Measurements from ENCODE around the gene LST1.

DNA sequence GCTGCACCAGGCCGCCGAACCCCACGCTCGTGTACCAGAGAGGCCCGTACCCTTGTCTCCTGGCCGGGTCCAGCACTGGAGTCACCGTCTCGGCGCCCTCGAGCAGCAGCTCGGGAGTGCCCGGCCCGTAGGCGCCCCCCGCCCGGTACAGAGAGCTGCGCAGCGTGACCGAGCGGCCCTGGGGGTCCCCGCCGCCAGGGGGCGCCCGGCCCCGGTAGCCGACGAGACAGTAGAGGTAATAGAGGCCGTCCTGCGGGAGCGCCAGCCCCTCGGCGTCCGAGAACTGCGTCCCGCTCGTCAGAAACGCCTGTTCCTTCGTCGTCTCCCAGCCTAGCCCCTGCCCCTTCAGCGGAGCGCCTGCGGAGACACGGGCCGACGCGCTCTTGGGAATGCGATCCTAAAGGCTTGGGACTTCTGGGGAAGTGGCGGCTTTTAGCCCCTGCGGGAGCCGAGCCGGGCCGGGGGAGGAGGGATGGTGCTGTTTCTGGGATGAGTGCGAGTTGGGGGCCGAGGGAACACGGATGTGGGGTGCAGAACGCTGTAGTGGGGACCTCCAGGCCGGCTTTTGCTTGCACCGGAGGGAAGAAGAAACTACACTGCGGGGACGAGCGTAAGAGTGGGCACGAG is 5.2 kb upstream of the LST1 start:
- TF ChIP-seq, protein P1, sequence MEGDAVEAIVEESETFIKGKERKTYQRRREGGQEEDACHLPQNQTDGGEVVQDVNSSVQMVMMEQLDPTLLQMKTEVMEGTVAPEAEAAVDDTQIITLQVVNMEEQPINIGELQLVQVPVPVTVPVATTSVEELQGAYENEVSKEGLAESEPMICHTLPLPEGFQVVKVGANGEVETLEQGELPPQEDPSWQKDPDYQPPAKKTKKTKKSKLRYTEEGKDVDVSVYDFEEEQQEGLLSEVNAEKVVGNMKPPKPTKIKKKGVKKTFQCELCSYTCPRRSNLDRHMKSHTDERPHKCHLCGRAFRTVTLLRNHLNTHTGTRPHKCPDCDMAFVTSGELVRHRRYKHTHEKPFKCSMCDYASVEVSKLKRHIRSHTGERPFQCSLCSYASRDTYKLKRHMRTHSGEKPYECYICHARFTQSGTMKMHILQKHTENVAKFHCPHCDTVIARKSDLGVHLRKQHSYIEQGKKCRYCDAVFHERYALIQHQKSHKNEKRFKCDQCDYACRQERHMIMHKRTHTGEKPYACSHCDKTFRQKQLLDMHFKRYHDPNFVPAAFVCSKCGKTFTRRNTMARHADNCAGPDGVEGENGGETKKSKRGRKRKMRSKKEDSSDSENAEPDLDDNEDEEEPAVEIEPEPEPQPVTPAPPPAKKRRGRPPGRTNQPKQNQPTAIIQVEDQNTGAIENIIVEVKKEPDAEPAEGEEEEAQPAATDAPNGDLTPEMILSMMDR (IDR thresholded peaks at IDR 0.05) = peak; percentile 95
- no peak for TF ChIP-seq ZNF396 (CRISPR knock-in tag; IDR thresholded peaks at IDR 0.05; ENCODE audit: borderline replicate concordance)
- TF ChIP-seq CREB1 (CRISPR knock-in tag; IDR thresholded peaks at IDR 0.05) = 0 out of 2 replicates have a peak, but pooled peaks have one; percentile 38
- TF ChIP-seq, protein P2, sequence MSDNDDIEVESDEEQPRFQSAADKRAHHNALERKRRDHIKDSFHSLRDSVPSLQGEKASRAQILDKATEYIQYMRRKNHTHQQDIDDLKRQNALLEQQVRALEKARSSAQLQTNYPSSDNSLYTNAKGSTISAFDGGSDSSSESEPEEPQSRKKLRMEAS (CRISPR knock-in tag; IDR thresholded peaks at IDR 0.05) = peak; percentile 75
- TF ChIP-seq TCF7 (CRISPR knock-in tag; IDR thresholded peaks at IDR 0.05; ENCODE audit: low read depth) = no peak
- no peak for TF ChIP-seq NR3C1 (CRISPR knock-in tag; conservative IDR thresholded peaks at IDR 0.05; ENCODE audit: low read depth)
- TF ChIP-seq E2F1 (CRISPR knock-in tag; IDR thresholded peaks at IDR 0.05) = peak; percentile 7; the same call in 1 of the 2 replicates
- TF ChIP-seq, protein P3, sequence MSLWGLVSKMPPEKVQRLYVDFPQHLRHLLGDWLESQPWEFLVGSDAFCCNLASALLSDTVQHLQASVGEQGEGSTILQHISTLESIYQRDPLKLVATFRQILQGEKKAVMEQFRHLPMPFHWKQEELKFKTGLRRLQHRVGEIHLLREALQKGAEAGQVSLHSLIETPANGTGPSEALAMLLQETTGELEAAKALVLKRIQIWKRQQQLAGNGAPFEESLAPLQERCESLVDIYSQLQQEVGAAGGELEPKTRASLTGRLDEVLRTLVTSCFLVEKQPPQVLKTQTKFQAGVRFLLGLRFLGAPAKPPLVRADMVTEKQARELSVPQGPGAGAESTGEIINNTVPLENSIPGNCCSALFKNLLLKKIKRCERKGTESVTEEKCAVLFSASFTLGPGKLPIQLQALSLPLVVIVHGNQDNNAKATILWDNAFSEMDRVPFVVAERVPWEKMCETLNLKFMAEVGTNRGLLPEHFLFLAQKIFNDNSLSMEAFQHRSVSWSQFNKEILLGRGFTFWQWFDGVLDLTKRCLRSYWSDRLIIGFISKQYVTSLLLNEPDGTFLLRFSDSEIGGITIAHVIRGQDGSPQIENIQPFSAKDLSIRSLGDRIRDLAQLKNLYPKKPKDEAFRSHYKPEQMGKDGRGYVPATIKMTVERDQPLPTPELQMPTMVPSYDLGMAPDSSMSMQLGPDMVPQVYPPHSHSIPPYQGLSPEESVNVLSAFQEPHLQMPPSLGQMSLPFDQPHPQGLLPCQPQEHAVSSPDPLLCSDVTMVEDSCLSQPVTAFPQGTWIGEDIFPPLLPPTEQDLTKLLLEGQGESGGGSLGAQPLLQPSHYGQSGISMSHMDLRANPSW (CRISPR knock-in tag; conservative IDR thresholded peaks at IDR 0.05; ENCODE audit: low read depth) = no peak
- no peak for TF ChIP-seq ATF2 (CRISPR knock-in tag; IDR thresholded peaks at IDR 0.05; ENCODE audit: borderline replicate concordance, low read depth)
- TF ChIP-seq FOXP4 (CRISPR knock-in tag; IDR thresholded peaks at IDR 0.05) = 0 out of 2 replicates have a peak, but pooled peaks have one; percentile 24
- no peak for TF ChIP-seq NFE2L1 (CRISPR knock-in tag; IDR thresholded peaks at IDR 0.05)
- TF ChIP-seq IRF1 (CRISPR knock-in tag; IDR thresholded peaks at IDR 0.05) = no peak

All from WTC11 (cell line).